Calu3 (cell line): ENCODE measurements around the gene DLG2. TPM values are rescaled to one million over a fixed set of nuclear protein-coding genes. Genes with fewer than 3 reads are reported as not detected.

Experiments
- BruUV-seq: library from RNA; stranded (reverse); fragments of 400-500 nt; replicated peaks from 2 replicates; lab custom pipeline; 2021; lab: Mats Ljungman, UMichigan
- CTCF ChIA-PET: fragments of 300-600 bp; sonication (Branson Sonifier 250); formaldehyde crosslinking; loops from one replicate; lab custom pipeline; 2022; ENCODE audit warnings: antibody characterized with exemption; lab: Charles Lee
- DNase-seq: peaks from one replicate; pipeline ENCODE4 v3.0.0; 2022
- H3K27ac Mint-ChIP-seq: one replicate; pipeline ENCODE4 v1.8.0; 2022; ENCODE audit warnings: mixed read lengths; ENCODE audit not compliant: unreplicated experiment
- H3K27me3 Mint-ChIP-seq: one replicate; pipeline ENCODE4 v1.8.0; 2022; ENCODE audit warnings: mixed read lengths; ENCODE audit not compliant: unreplicated experiment
- H3K36me3 Mint-ChIP-seq: one replicate; pipeline ENCODE4 v1.8.0; 2022; ENCODE audit warnings: mild to moderate bottlenecking, moderate library complexity, mixed read lengths; ENCODE audit not compliant: insufficient read depth, unreplicated experiment
- H3K4me1 Mint-ChIP-seq: one replicate; pipeline ENCODE4 v1.8.0; 2022; ENCODE audit warnings: mild to moderate bottlenecking, low read depth, mixed read lengths; ENCODE audit not compliant: unreplicated experiment
- H3K4me3 Mint-ChIP-seq: one replicate; pipeline ENCODE4 v1.8.0; 2022; ENCODE audit warnings: mild to moderate bottlenecking, low read depth, moderate library complexity, mixed read lengths; ENCODE audit not compliant: unreplicated experiment
- H3K9me3 Mint-ChIP-seq: one replicate; pipeline ENCODE4 v1.8.0; 2022; ENCODE audit warnings: low read depth, mixed read lengths; ENCODE audit not compliant: unreplicated experiment
- CTCF ChIP-seq: fragments of 200-600 bp; IDR thresholded peaks from one replicate; pipeline ENCODE4 v1.8.0; 2022; ENCODE audit warnings: antibody characterized with exemption; ENCODE audit not compliant: unreplicated experiment
- intact Hi-C: fragments of 100-400 bp; cut with micrococcal nuclease; formaldehyde crosslinking; loops from one replicate; pipeline ENCODE4 v1.10.0; 2022; ENCODE audit not compliant: unreplicated experiment
- total RNA-seq: library from RNA; stranded (reverse); gene quantifications from 2 replicates; pipeline ENCODE4 v1.2.3, GENCODE V29; 2022

DLG2 gene
- total RNA-seq, 1 experiment from 2014 or later = 0.71 TPM

GRCh38 chr11:85663753-85664614 lies 36.8 kb upstream of the DLG2 start:
- TF ChIP-seq CTCF = no peak
- H3K36me3 Mint-ChIP-seq = peaks cover 58% of the 10 kb centered on the region
- BruUV-seq = no TSS peak
- no peaks in the 10 kb centered on the region for H3K27me3 Mint-ChIP-seq
- peak overlapping the region; percentile 76 for H3K27ac Mint-ChIP-seq
- CTCF ChIA-PET = interaction anchor here (0.6 kb wide), 1 partner anchor 141 kb away, joined by 4 read pairs; no protein-coding TSS in a partner anchor
- peak; percentile 76 for DNase-seq
- H3K4me1 Mint-ChIP-seq = no peaks in the 10 kb centered on the region
- H3K4me3 Mint-ChIP-seq = peak overlapping the region; percentile 87
- intact Hi-C loops = loop anchor here (5.0 kb wide), 1 partner anchor 67 kb away; no protein-coding TSS in a partner anchor
- H3K9me3 Mint-ChIP-seq = no peaks in the 10 kb centered on the region

- CTCF ChIA-PET = no interaction called here
- Mint-ChIP-seq H3K27me3 (no peaks in the 10 kb centered on the region), H3K27ac (peak overlapping the region; percentile 76), H3K36me3 (peaks cover 58% of the 10 kb centered on the region), H3K9me3 (no peaks in the 10 kb centered on the region), H3K4me3 (peak overlapping the region; percentile 87), H3K4me1 (no peaks in the 10 kb centered on the region)
- intact Hi-C loops = loop anchor here (5.0 kb wide), 1 partner anchor 66 kb away; no protein-coding TSS in a partner anchor
- no peak for DNase-seq
- BruUV-seq = TSS peak; percentile 41
- TF ChIP-seq CTCF = no peak
Measured at GRCh38 chr11:85663080-85663752, 36.1 kb upstream of the DLG2 start.

- H3K36me3 Mint-ChIP-seq = peaks cover 58% of the 10 kb centered on the region
- intact Hi-C loops = loop anchor here (5.0 kb wide), 1 partner anchor 65 kb away; no protein-coding TSS in a partner anchor
Measured at GRCh38 chr11:85661972-85662664, 35.0 kb upstream of the DLG2 start.

More at GRCh38 chr11:85661972-85662664, 35.0 kb upstream of the DLG2 start:
- no peak overlapping the region for H3K27ac Mint-ChIP-seq
- TF ChIP-seq CTCF = no peak
- H3K9me3 Mint-ChIP-seq = no peaks in the 10 kb centered on the region
- no peak for DNase-seq
- H3K27me3 Mint-ChIP-seq = no peaks in the 10 kb centered on the region
- CTCF ChIA-PET = no interaction called here
- peak overlapping the region; percentile 87 for H3K4me3 Mint-ChIP-seq
- BruUV-seq = no TSS peak
- no peaks in the 10 kb centered on the region for H3K4me1 Mint-ChIP-seq
